Stomach (tissue), 9 donors: ENCODE measurements around the gene ODC1. TPM values are rescaled to one million over a fixed set of nuclear protein-coding genes. Genes with fewer than 3 reads are reported as not detected.

ENCODE experiments used
- DNase-seq, 2 donors: peaks; one replicate each; pipeline versions ENCODE4 v3.0.0 to v3.0.0-alpha.2; 2013 to 2019
- H3K27ac ChIP-seq, 5 donors: fragments of 200-600 bp in 4 of 5; sonication (generic) in 4 of 5; one replicate each; pipeline ENCODE4 v1.5.1; 2013 to 2019; ENCODE audit warnings: mild to moderate bottlenecking in 1 of 5, moderate library complexity in 1 of 5
- H3K27me3 ChIP-seq, 3 donors: fragments of 200-600 bp; sonication (generic); one replicate each; pipeline ENCODE4 v1.5.1; 2017 to 2019; ENCODE audit warnings: mixed run types in 1 of 3
- H3K36me3 ChIP-seq, 4 donors: fragments of 200-600 bp; sonication (generic); 1 replicate in 3 of 4; 2 replicates in 1 of 4; pipeline ENCODE4 v1.5.1; 2016 to 2019
- H3K4me1 ChIP-seq, 4 donors: fragments of 200-600 bp; sonication (generic); one replicate each; pipeline ENCODE4 v1.5.1; 2016 to 2019
- H3K4me3 ChIP-seq, 4 donors: fragments of 200-600 bp; sonication (generic) in 3 of 4; one replicate each; pipeline ENCODE4 v1.5.1; 2016 to 2019; ENCODE audit warnings: mild to moderate bottlenecking in 1 of 4
- H3K9me3 ChIP-seq, 4 donors: fragments of 200-600 bp; sonication (generic); one replicate each; pipeline ENCODE4 v1.5.1; 2016 to 2019
- EP300 ChIP-seq: sonication (generic); formaldehyde crosslinking; IDR thresholded peaks from one replicate; pipeline ENCODE4 v1.6.1; 2017; ENCODE audit warnings: antibody characterized with exemption
- POLR2A ChIP-seq, 4 donors: fragments of 450-650 bp; IDR thresholded peaks; one replicate each; pipeline ENCODE4 v1.6.1; 2016; ENCODE audit warnings: antibody characterized with exemption in 4 of 4, control low read depth in 2 of 4, mild to moderate bottlenecking in 1 of 4, moderate library complexity in 1 of 4
- POLR2AphosphoS5 ChIP-seq, 3 donors: sonication (generic); formaldehyde crosslinking; IDR thresholded peaks; one replicate each; pipeline ENCODE4 v1.6.1; 2016; ENCODE audit warnings: antibody characterized with exemption in 3 of 3
- WGBS, 5 donors: extraction: QIAGEN DNeasy Blood & Tissue Kit in 3 of 5; methylation state at CpG; one replicate each; pipeline versions ENCODE4 v1.1.5 to v1.1.7; 2013 to 2018; 5-methylcytosine and 5-hydroxymethylcytosine counted together
- intact Hi-C: fragments of 100-400 bp; cut with DNase I; formaldehyde crosslinking; loops from one replicate; pipeline ENCODE4 v1.15.1; 2023; ENCODE audit warnings: low total_unique reads
- polyA plus RNA-seq, 3 donors: library from polyadenylated mRNA; stranded (reverse); fragments of 200-250 nt; gene quantifications; one replicate each; pipeline ENCODE4 v1.2.3, GENCODE V29; 2013
- total RNA-seq, 5 donors: library from RNA; depleted of rRNA; stranded (reverse); fragments of >200 nt; gene quantifications; one replicate each; pipeline versions ENCODE4 v1.1.0 to v1.2.3, GENCODE V29; 2014 to 2016
- TF ChIP-seq, protein P1 (sequence below), 7 experiments: fragments of 450-650 bp in 4 of 7; fragments of 200-600 bp in 3 of 7; sonication (generic) in 3 of 7; IDR thresholded peaks; one replicate each; pipeline ENCODE4 v1.5.1; 2016 to 2019; ENCODE audit warnings: antibody characterized with exemption in 7 of 7, control low read depth in 2 of 7, mild to moderate bottlenecking in 1 of 7
- donor health status: healthy with polysubstance abuse.
- donor health status: Bipolar disorder and iron deficiency.
- donor health status: healthy.

ODC1 gene
- total and polyA plus RNA-seq, 8 donors, result 32.2 to 148 (median 49.8) TPM

- Histone ChIP-seq H3K36me3 (peaks cover 0 to 5% (median 2%) of the 10 kb centered on the region in 4 donors), H3K4me3 (no peak overlapping the region), H3K27me3 (no peaks in the 10 kb centered on the region), H3K27ac (peak overlapping the region in 2 of 5 donors; percentile 59 to 88), H3K4me1 (peaks cover 52 to 85% (median 64%) of the 10 kb centered on the region in 4 donors), H3K9me3 (no peaks in the 10 kb centered on the region)
- 70 to 78% (median 75%) methylated on average over 14 of the region's 14 CpGs for WGBS, 5 donors
- DNase-seq, result peak in 1 of 2 donors; percentile 60
- TF ChIP-seq POLR2A (IDR thresholded peaks at IDR 0.05) (no peak), POLR2AphosphoS5 (IDR thresholded peaks at IDR 0.05) (no peak), EP300 (no peak)
- TF ChIP-seq, protein P1, sequence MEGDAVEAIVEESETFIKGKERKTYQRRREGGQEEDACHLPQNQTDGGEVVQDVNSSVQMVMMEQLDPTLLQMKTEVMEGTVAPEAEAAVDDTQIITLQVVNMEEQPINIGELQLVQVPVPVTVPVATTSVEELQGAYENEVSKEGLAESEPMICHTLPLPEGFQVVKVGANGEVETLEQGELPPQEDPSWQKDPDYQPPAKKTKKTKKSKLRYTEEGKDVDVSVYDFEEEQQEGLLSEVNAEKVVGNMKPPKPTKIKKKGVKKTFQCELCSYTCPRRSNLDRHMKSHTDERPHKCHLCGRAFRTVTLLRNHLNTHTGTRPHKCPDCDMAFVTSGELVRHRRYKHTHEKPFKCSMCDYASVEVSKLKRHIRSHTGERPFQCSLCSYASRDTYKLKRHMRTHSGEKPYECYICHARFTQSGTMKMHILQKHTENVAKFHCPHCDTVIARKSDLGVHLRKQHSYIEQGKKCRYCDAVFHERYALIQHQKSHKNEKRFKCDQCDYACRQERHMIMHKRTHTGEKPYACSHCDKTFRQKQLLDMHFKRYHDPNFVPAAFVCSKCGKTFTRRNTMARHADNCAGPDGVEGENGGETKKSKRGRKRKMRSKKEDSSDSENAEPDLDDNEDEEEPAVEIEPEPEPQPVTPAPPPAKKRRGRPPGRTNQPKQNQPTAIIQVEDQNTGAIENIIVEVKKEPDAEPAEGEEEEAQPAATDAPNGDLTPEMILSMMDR (IDR thresholded peaks at IDR 0.05), result no peak
- intact Hi-C loops, result no loop called here
Observed at GRCh38 chr2:10410001-10410822, 37.9 kb downstream of the ODC1 start.

- Histone ChIP-seq H3K27me3 (no peaks in the 10 kb centered on the region), H3K36me3 (peaks cover 0 to 14% (median 5%) of the 10 kb centered on the region in 4 donors), H3K9me3 (no peaks in the 10 kb centered on the region), H3K4me3 (peak overlapping the region in 2 of 4 donors; percentile 3 to 10), H3K4me1 (peaks cover 49 to 85% (median 59%) of the 10 kb centered on the region in 4 donors), H3K27ac (peak overlapping the region; percentile 55 to 90 (median 84))
- peak; percentile 93 to 96 for DNase-seq
- TF ChIP-seq POLR2A (IDR thresholded peaks at IDR 0.05) (no peak), POLR2AphosphoS5 (IDR thresholded peaks at IDR 0.05) (peak in 2 of 3 donors; percentile 25 to 66)
- TF ChIP-seq, protein P1 (IDR thresholded peaks at IDR 0.05), result peak in 6 of 7 experiments; percentile 54 to 98 (median 94)
- WGBS, 5 donors, result 14 to 30% (median 18%) methylated on average over 19 to 24 of the region's 24 CpGs
- intact Hi-C loops, result no loop called here
Observed at GRCh38 chr2:10408649-10409579, 39.2 kb downstream of the ODC1 start.

DNA sequence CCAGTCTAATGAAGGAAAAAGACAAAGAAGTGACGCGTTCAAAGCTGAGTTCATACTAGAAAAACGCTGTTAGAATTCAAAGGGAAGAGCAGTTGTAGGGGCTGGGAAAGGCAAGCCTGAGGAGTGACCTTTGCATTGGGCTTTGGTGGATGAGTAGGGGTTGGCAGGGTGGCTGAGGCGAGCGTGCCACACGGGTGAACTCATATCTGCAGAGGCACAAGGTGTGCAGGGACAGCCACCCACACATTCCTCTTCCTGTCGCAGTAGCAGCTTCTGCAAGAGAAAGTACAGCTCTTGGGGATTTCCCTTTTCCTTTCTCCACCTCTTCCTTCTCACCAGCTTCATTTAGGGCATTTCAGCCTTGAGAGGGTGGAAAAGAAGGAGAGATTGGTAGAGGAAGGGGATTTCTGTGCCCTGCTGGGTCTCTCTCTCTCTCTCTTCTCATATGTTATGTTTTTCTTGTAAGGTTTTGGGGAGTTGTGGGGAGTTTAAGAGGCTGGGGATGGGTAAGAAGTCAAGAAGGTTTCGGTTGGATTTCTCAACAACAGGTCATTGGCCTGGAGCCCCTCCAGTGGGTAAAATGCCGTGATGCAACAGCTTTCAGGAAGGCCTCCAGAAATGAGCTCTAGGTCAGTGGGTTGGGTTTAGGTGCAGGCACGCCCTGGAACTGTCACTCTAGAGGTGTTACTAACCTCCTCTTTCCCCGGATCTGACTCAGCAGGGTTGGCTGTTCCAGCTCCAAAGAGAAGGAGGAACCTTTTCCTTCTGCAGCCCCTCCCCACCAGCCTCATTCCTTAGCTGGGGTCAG lies 40.1 kb downstream of the ODC1 start:
- no peaks in the 10 kb centered on the region for H3K27me3 ChIP-seq
- peaks cover 0 to 14% (median 5%) of the 10 kb centered on the region in 4 donors for H3K36me3 ChIP-seq
- no peak overlapping the region for H3K4me3 ChIP-seq
- DNase-seq, result peak; percentile 86 to 89
- TF ChIP-seq POLR2AphosphoS5 (IDR thresholded peaks at IDR 0.05), result peak in 2 of 3 donors; percentile 43 to 71
- TF ChIP-seq, protein P1 (IDR thresholded peaks at IDR 0.05), result no peak
- no peaks in the 10 kb centered on the region for H3K9me3 ChIP-seq
- 29 to 40% (median 34%) methylated on average over 11 of the region's 11 CpGs for WGBS, 5 donors
- H3K27ac ChIP-seq, result peak overlapping the region; percentile 55 to 90 (median 84)
- intact Hi-C loops, result no loop called here
- H3K4me1 ChIP-seq, result peaks cover 40 to 79% (median 50%) of the 10 kb centered on the region in 4 donors
